K562 (cell line): ENCODE results near the gene COX7A1. TPM values are rescaled to one million over a fixed set of nuclear protein-coding genes. Genes with fewer than 3 reads are reported as not detected.
A peak's percentile ranks its signal among the peaks of the same experiment; 100 is the strongest.

Experiments
- ATAC-seq: fragments of 200-7000 bp; cut with Tn5 transposase; 3 replicates; pipeline ENCODE4 v1.9.1; 2020; ENCODE audit warnings: moderate library complexity
- BruUV-seq: library from RNA; stranded (reverse); fragments of 400-500 nt; replicated peaks from 2 replicates; lab custom pipeline; 2021; lab: Mats Ljungman, UMichigan
- CTCF ChIA-PET: fragments of 300-600 bp; formaldehyde crosslinking; extraction: SDS; loops from one replicate; lab custom pipeline; 2021; ENCODE audit warnings: low intra/inter-chr PET ratio; lab: Yijun Ruan, JAX
- POLR2A ChIA-PET: fragments of 300-600, 350-650 bp; sonication (Branson Sonifier 250); formaldehyde crosslinking; extraction: SDS; loops from one replicate; lab custom pipeline; 2021; ENCODE audit warnings: antibody characterized with exemption, inconsistent platforms; lab: Yijun Ruan, JAX
- DNase-seq, 4 experiments: peaks; one replicate each; pipeline versions ENCODE4 v3.0.0 to v3.0.0-alpha.2; 2011 to 2018; ENCODE audit warnings: low spot score in 3 of 4, mixed read lengths in 3 of 4; ENCODE audit errors: extremely low read depth in 1 of 4
- FAIRE-seq: peaks from 2 replicates; lab custom pipeline; 2011; peaks lifted over from hg19 to GRCh38; lab: Jason Lieb, UNC
- H2AFZ ChIP-seq: 2 replicates; pipeline ENCODE4 v1.6.0; 2011; ENCODE audit warnings: low read depth, low read length, control low read depth, inconsistent platforms
- H3K27ac ChIP-seq: fragments of 200-600 bp; 3 replicates; pipeline ENCODE4 v1.8.0; 2011; ENCODE audit warnings: low read depth, mild to moderate bottlenecking, control low read depth, inconsistent platforms, low read length, moderate library complexity, mixed read lengths; ENCODE audit errors: extremely low read depth
- H3K27me3 ChIP-seq, 2 experiments: fragments of 300-600 bp in 1 of 2; 2 replicates in 1 of 2; 3 replicates in 1 of 2; pipeline versions ENCODE4 v1.6.0 to v1.8.0; 2011; ENCODE audit warnings: inconsistent platforms in 2 of 2, low read length in 2 of 2, mild to moderate bottlenecking in 1 of 2, mixed read lengths in 1 of 2, moderate library complexity in 1 of 2; ENCODE audit not compliant: control insufficient read depth in 2 of 2, insufficient read depth in 2 of 2
- H3K36me3 ChIP-seq: fragments of 300-600 bp; 3 replicates; pipeline ENCODE4 v1.8.0; 2011; ENCODE audit warnings: mild to moderate bottlenecking, low read length, inconsistent platforms; ENCODE audit not compliant: control insufficient read depth, insufficient read depth
- H3K4me1 ChIP-seq, 2 experiments: fragments of 200-600 bp in 1 of 2; replicated peaks in 1 of 2; 2 replicates in 1 of 2; 3 replicates in 1 of 2; pipeline versions ENCODE4 v1.5.1 to v1.8.0; 2011; ENCODE audit warnings: inconsistent platforms in 2 of 2, low read length in 2 of 2, mild to moderate bottlenecking in 1 of 2, mixed read lengths in 1 of 2, moderate library complexity in 1 of 2; ENCODE audit not compliant: control insufficient read depth in 2 of 2, insufficient read depth in 2 of 2
- H3K4me2 ChIP-seq: 2 replicates; pipeline ENCODE4 v1.6.1; 2011; ENCODE audit warnings: low read length, control low read depth, inconsistent platforms, mixed read lengths; ENCODE audit not compliant: insufficient read depth
- H3K4me3 ChIP-seq: fragments of 200-600 bp; sonication (generic), shearing (Covaris generic); 2 replicates; pipeline ENCODE4 v1.5.1; 2016; ENCODE audit warnings: control low read depth, inconsistent platforms
- H3K79me2 ChIP-seq: fragments of 200-600 bp; 3 replicates; pipeline ENCODE4 v1.8.0; 2011; ENCODE audit warnings: low read length, inconsistent platforms; ENCODE audit not compliant: control insufficient read depth, insufficient read depth
- H3K9ac ChIP-seq, 2 experiments: 2 replicates each; pipeline versions ENCODE4 v1.6.0 to v1.6.1; 2011; ENCODE audit warnings: low read depth in 2 of 2, low read length in 2 of 2, control low read depth in 1 of 2, inconsistent platforms in 1 of 2, mild to moderate bottlenecking in 1 of 2, mixed read lengths in 1 of 2; ENCODE audit not compliant: insufficient read depth in 1 of 2
- H3K9me1 ChIP-seq: one replicate; pipeline ENCODE4 v1.6.0; 2011; ENCODE audit warnings: inconsistent platforms, mild to moderate bottlenecking, low read length, moderate library complexity; ENCODE audit not compliant: control insufficient read depth, insufficient read depth
- H3K9me3 ChIP-seq: replicated peaks from 2 replicates; pipeline ENCODE4 v1.5.1; 2011; ENCODE audit warnings: low read depth, low read length, inconsistent platforms; ENCODE audit not compliant: control insufficient read depth, insufficient read depth
- H4K20me1 ChIP-seq: replicated peaks from 2 replicates; pipeline ENCODE4 v1.6.1; 2011; ENCODE audit warnings: low read length, inconsistent platforms, mixed read lengths; ENCODE audit not compliant: control insufficient read depth, insufficient read depth
- NFXL1 ChIP-seq: fragments of 450-650 bp; formaldehyde crosslinking; IDR thresholded peaks from 2 replicates; pipeline ENCODE4 v1.4.0; 2021; ENCODE audit warnings: mild to moderate bottlenecking
- PURB ChIP-seq: sonication (generic); formaldehyde crosslinking; IDR thresholded peaks from 2 replicates; pipeline ENCODE4 v1.9.0; 2021; ENCODE audit warnings: low read depth, mild to moderate bottlenecking, missing genetic modification reagents
- RFX7 ChIP-seq: fragments of 250-450 bp; sonication (Bioruptor Pico); IDR thresholded peaks from 2 replicates; pipeline ENCODE4 v1.5.1; 2021; ENCODE audit warnings: mild to moderate bottlenecking
- SAFB2 ChIP-seq: fragments of 200-400 bp; formaldehyde crosslinking; IDR thresholded peaks from 2 replicates; pipeline ENCODE4 v1.6.1; 2018; ENCODE audit warnings: borderline replicate concordance, low read length, low read depth, moderate library complexity; ENCODE audit not compliant: severe bottlenecking
- SNAPC5 ChIP-seq: fragments of 250-450 bp; sonication (Bioruptor Pico); IDR thresholded peaks from 2 replicates; pipeline ENCODE4 v1.8.0; 2021; ENCODE audit warnings: moderate library complexity, mild to moderate bottlenecking, inconsistent platforms
- SPI1 ChIP-seq: IDR thresholded peaks from 2 replicates; pipeline ENCODE4 v1.6.1; 2011; ENCODE audit warnings: low read depth, low read length, control low read depth, borderline replicate concordance
- TFAM ChIP-seq: fragments of 250-450 bp; sonication (Bioruptor Pico); conservative IDR thresholded peaks from 2 replicates; pipeline ENCODE4 v1.5.0; 2021; ENCODE audit warnings: mild to moderate bottlenecking, moderate library complexity
- THRAP3 ChIP-seq: fragments of 450-650 bp; IDR thresholded peaks from 2 replicates; pipeline ENCODE4 v1.6.1; 2016; ENCODE audit warnings: mild to moderate bottlenecking, inconsistent platforms, borderline replicate concordance
- ZNF277 ChIP-seq: fragments of 250-450 bp; sonication (Bioruptor Pico); IDR thresholded peaks from 2 replicates; pipeline ENCODE4 v1.8.0; 2022; ENCODE audit warnings: inconsistent platforms, mild to moderate bottlenecking, moderate library complexity, borderline replicate concordance
- WGBS: fragments of 100-300 bp; shearing (Covaris generic); methylation state at CpG from one replicate; pipeline ENCODE4 v1.1.6; 2016; ENCODE audit warnings: low coverage, mixed read lengths; ENCODE audit not compliant: insufficient coverage; ENCODE audit errors: missing lambda C conversion rate; 5-methylcytosine and 5-hydroxymethylcytosine counted together
- in situ Hi-C: fragments of 300-500 bp; cut with MboI; formaldehyde crosslinking; loops from 4 replicates; pipeline ENCODE4 v1.15.0; 2018; ENCODE audit warnings: inconsistent platforms, mixed read lengths
- intact Hi-C: fragments of 100-400 bp; cut with micrococcal nuclease; formaldehyde crosslinking; loops from 2 replicates; pipeline ENCODE4 v1.14.2; 2022
- polyA plus RNA-seq, 8 experiments: library from polyadenylated mRNA; depleted of rRNA in 4 of 8; stranded (reverse) in 5 of 8; unstranded in 3 of 8; fragments of >200 nt; fragmentation: Nextera tagmentation in 2 of 8; fragmentation: Illumina TruSeq in 1 of 8; extraction: Ambion mirVana in 2 of 8; extraction: Trizol in 1 of 8; gene quantifications; 2 replicates each; pipeline versions ENCODE4 v1.2.1 to v1.2.3, GENCODE V29; 2011 to 2014; ENCODE audit warnings: inconsistent platforms in 1 of 8, missing spikeins in 1 of 8
- total RNA-seq, 7 experiments: library from RNA; depleted of rRNA in 6 of 7; stranded (reverse); fragments of >200 nt in 6 of 7; fragmentation: Illumina TruSeq in 2 of 7; extraction: Trizol in 2 of 7; gene quantifications; 2 replicates each; pipeline versions ENCODE4 v1.2.1 to v1.2.3, GENCODE V29; 2011 to 2021; ENCODE audit warnings: low replicate concordance in 1 of 7
- TF ChIP-seq, protein P1 (sequence below): sonication (generic); formaldehyde crosslinking; IDR thresholded peaks from 2 replicates; pipeline ENCODE4 v1.8.1; 2023; ENCODE audit warnings: missing genetic modification reagents, mild to moderate bottlenecking, borderline replicate concordance
- TF ChIP-seq, protein P2 (sequence below): fragments of 450-650 bp; formaldehyde crosslinking; IDR thresholded peaks from 2 replicates; pipeline ENCODE4 v1.4.0; 2022; ENCODE audit warnings: missing genetic modification characterization

The COX7A1 gene
- total and polyA plus RNA-seq, 9 of the 15 experiments (the other 6 are each of a cell fraction or from before 2014, with no cell fraction given): 0.08 TPM; not detected in 8

DNA sequence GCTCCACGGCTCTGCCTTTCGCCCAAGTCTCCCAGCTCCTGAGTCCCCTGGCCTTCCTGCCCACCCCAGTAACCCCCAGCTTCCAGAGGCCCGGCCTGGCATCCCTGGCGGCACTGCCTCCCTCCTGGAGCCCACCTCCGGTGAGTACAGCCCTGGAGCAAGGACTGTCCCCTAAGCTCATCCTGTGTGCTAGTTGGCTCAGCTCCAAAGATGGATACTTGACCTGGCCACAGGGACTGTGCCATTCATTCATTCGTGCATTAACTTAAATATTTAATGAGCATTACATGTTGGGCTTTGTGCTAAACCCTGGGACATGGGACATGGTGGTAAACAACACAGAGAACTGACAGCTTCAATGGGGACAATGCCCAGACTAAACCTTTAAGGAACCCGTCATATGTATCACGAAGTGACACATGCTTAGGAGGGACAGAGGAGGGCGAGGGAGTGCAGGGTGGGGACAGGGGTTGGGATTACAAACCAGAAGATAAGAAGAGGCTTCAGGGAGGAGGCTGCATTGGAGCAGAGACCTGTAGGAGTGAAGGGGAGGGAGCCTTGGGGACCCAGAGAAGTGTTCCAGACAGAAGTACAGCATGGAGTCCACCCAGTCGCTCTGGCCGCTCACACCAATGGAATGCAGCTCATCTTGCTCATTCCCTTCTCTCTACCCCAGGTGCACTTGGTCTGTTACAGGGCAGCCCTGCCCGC is 48.2 kb downstream of the COX7A1 start (continued):
- TF ChIP-seq, protein P1, sequence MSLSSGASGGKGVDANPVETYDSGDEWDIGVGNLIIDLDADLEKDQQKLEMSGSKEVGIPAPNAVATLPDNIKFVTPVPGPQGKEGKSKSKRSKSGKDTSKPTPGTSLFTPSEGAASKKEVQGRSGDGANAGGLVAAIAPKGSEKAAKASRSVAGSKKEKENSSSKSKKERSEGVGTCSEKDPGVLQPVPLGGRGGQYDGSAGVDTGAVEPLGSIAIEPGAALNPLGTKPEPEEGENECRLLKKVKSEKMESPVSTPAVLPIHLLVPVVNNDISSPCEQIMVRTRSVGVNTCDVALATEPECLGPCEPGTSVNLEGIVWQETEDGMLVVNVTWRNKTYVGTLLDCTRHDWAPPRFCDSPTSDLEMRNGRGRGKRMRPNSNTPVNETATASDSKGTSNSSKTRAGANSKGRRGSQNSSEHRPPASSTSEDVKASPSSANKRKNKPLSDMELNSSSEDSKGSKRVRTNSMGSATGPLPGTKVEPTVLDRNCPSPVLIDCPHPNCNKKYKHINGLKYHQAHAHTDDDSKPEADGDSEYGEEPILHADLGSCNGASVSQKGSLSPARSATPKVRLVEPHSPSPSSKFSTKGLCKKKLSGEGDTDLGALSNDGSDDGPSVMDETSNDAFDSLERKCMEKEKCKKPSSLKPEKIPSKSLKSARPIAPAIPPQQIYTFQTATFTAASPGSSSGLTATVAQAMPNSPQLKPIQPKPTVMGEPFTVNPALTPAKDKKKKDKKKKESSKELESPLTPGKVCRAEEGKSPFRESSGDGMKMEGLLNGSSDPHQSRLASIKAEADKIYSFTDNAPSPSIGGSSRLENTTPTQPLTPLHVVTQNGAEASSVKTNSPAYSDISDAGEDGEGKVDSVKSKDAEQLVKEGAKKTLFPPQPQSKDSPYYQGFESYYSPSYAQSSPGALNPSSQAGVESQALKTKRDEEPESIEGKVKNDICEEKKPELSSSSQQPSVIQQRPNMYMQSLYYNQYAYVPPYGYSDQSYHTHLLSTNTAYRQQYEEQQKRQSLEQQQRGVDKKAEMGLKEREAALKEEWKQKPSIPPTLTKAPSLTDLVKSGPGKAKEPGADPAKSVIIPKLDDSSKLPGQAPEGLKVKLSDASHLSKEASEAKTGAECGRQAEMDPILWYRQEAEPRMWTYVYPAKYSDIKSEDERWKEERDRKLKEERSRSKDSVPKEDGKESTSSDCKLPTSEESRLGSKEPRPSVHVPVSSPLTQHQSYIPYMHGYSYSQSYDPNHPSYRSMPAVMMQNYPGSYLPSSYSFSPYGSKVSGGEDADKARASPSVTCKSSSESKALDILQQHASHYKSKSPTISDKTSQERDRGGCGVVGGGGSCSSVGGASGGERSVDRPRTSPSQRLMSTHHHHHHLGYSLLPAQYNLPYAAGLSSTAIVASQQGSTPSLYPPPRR (CRISPR knock-in tag): no peak

GRCh38 chr19:36103040-36103626 is 49.1 kb downstream of the COX7A1 start:
- Histone ChIP-seq H3K9me3 (no peaks in the 10 kb centered on the region), H3K9me1 (peaks cover 8% of the 10 kb centered on the region), H4K20me1 (no peaks in the 10 kb centered on the region), H3K4me3 (no peak overlapping the region), H3K27me3 (no peaks in the 10 kb centered on the region), H3K79me2 (no peaks in the 10 kb centered on the region), H3K27ac (peak overlapping the region; percentile 31; the same call in 1 of the 3 replicates), H3K9ac (peak overlapping the region in 1 of 2 experiments; percentile 84; a peak in 2 of 4 replicates), H3K36me3 (peaks cover 84% of the 10 kb centered on the region), H2AFZ (no peak overlapping the region), H3K4me1 (peaks cover 15 to 54% of the 10 kb centered on the region in 2 experiments; a peak in 4 of 5 replicates), H3K4me2 (no peak overlapping the region)
- 94% methylated on average over 21 of the region's 24 CpGs for WGBS
- ATAC-seq (no peak), DNase-seq (no peak), FAIRE-seq (no peak)
- ChIA-PET CTCF (no interaction called here), POLR2A (interaction anchor here (0.9 to 3.5 kb wide), 4 partner anchors 8 to 47 kb away, joined by 3 to 10 read pairs (median 8); partner anchors contain the start of gene POLR2I)
- BruUV-seq: no TSS peak
- in situ Hi-C loops (no loop called here), intact Hi-C loops (no loop called here)
- TF ChIP-seq, protein P2, sequence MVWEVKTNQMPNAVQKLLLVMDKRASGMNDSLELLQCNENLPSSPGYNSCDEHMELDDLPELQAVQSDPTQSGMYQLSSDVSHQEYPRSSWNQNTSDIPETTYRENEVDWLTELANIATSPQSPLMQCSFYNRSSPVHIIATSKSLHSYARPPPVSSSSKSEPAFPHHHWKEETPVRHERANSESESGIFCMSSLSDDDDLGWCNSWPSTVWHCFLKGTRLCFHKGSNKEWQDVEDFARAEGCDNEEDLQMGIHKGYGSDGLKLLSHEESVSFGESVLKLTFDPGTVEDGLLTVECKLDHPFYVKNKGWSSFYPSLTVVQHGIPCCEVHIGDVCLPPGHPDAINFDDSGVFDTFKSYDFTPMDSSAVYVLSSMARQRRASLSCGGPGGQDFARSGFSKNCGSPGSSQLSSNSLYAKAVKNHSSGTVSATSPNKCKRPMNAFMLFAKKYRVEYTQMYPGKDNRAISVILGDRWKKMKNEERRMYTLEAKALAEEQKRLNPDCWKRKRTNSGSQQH (CRISPR knock-in tag): no peak
- no peak for TF ChIP-seq SAFB2
- TF ChIP-seq ZNF277 (CRISPR knock-in tag): no peak
- no peak for TF ChIP-seq RFX7 (CRISPR knock-in tag)
- TF ChIP-seq THRAP3: no peak
- no peak for TF ChIP-seq TFAM (CRISPR knock-in tag)
- no peak for TF ChIP-seq PURB (CRISPR knock-in tag)
- TF ChIP-seq NFXL1 (CRISPR knock-in tag): no peak
- no peak for TF ChIP-seq SNAPC5 (CRISPR knock-in tag)
- no peak for TF ChIP-seq SPI1
